SK-N-MC (cell line): ENCODE measurements around the gene DCST2.

Source experiments
- EZH2 ChIP-seq: fragments of 200-600 bp; sonication (generic); IDR thresholded peaks from one replicate; pipeline ENCODE4 v1.6.1; 2017; ENCODE audit warnings: antibody characterized with exemption
- FOXP2 ChIP-seq: optimal IDR thresholded peaks from 2 replicates; pipeline ENCODE3; 2011; ENCODE audit warnings: mild to moderate bottlenecking, moderate library complexity; ENCODE audit not compliant: insufficient read depth; ENCODE audit errors: extremely low read length, control extremely low read depth
- POLR2AphosphoS5 ChIP-seq: IDR thresholded peaks from 2 replicates; pipeline ENCODE4 v1.6.1; 2012; ENCODE audit warnings: mild to moderate bottlenecking, low read depth, low read length, borderline replicate concordance

- no peak for TF ChIP-seq POLR2AphosphoS5
- TF ChIP-seq EZH2, result no peak
- TF ChIP-seq FOXP2, result no peak
Observed at GRCh38 chr1:154968731-154969130, 64.8 kb downstream of the DCST2 start.
